ENCODE data around the gene MISP3. TPM values are rescaled to one million over a fixed set of nuclear protein-coding genes. Genes with fewer than 3 reads are reported as not detected.

MISP3 gene
- total RNA-seq, 5 donors from 2014 or later (not counting 1 experiment from before 2014, with no cell fraction given) = 0.28 to 2.0 (median 1.1) TPM

- H3K4me3 ChIP-seq (ENCODE audit: control insufficient read depth in 1 of 2, extremely low read depth in 1 of 2, low read length in 1 of 2) = peak overlapping the region; percentile 87 to 90
- 41% methylated on average over 9 of the region's 15 CpGs for WGBS (ENCODE audit: insufficient coverage)
These were observed 19.4 kb downstream of the MISP3 start for GRCh38 chr19:14091813-14092462.

GRCh38 chr19:14093117-14093823, 20.7 kb downstream of the MISP3 start:
- Mint-ChIP-seq H3K27ac (peak overlapping the region; percentile 66 to 68), H3K4me3 (peak overlapping the region; percentile 16 to 57 (median 47)), H3K4me1 (peaks cover 15 to 22% (median 17%) of the 10 kb centered on the region in 3 donors), H3K9me3 (peaks cover 0 to 7% (median 0%) of the 10 kb centered on the region in 3 donors), H3K27me3 (peaks cover 0 to 2% of the 10 kb centered on the region in 2 donors), H3K36me3 (peaks cover 17% of the 10 kb centered on the region)
- DNase-seq (no peak), ATAC-seq (replicated peaks in 1 of 4) (no peak)
- H3K36me3 ChIP-seq (ENCODE audit: control insufficient read depth in 2 of 2, extremely low read depth in 1 of 2, insufficient read depth in 1 of 2, low read length in 1 of 2) = peaks cover 8 to 23% of the 10 kb centered on the region in 2 donors
- no peaks in the 10 kb centered on the region for H3K9me3 ChIP-seq
- H3K4me1 ChIP-seq (ENCODE audit: control insufficient read depth in 1 of 2, extremely low read depth in 1 of 2, insufficient read depth in 2 of 2, low read length in 2 of 2) = peaks cover 0 to 23% of the 10 kb centered on the region in 2 experiments
- H3K27me3 ChIP-seq (replicated peaks in 1 of 2; ENCODE audit: control insufficient read depth in 2 of 2, extremely low read depth in 1 of 2, insufficient read depth in 2 of 2, low read length in 1 of 2) = no peaks in the 10 kb centered on the region
- POLR2A ChIA-PET = no interaction called here
- H3K4me3 ChIP-seq (ENCODE audit: control insufficient read depth in 1 of 2, extremely low read depth in 1 of 2, low read length in 1 of 2) = no peak overlapping the region
- no peak overlapping the region for H3K27ac ChIP-seq (ENCODE audit: low read length)
- 97% methylated on average over 4 of the region's 9 CpGs for WGBS (ENCODE audit: insufficient coverage)
- CTCF ChIA-PET = no interaction called here

More at GRCh38 chr19:14091813-14092462, 19.4 kb downstream of the MISP3 start:
- no peaks in the 10 kb centered on the region for H3K27me3 ChIP-seq (replicated peaks in 1 of 2; ENCODE audit: control insufficient read depth in 2 of 2, extremely low read depth in 1 of 2, insufficient read depth in 2 of 2, low read length in 1 of 2)
- Mint-ChIP-seq H3K4me1 (peaks cover 15 to 24% (median 17%) of the 10 kb centered on the region in 3 donors), H3K27ac (peak overlapping the region; percentile 100), H3K27me3 (peaks cover 0 to 2% of the 10 kb centered on the region in 2 donors), H3K36me3 (peaks cover 14% of the 10 kb centered on the region), H3K9me3 (peaks cover 0 to 7% (median 0%) of the 10 kb centered on the region in 3 donors), H3K4me3 (peak overlapping the region; percentile 89 to 100 (median 99))
- ChIA-PET CTCF (interaction anchor here (0.5 to 1.5 kb wide), 2 partner anchors 18 to 44 kb away, joined by 3 read pairs; partner anchors contain the start of gene ASF1B (in 1 of the 2)), POLR2A (no interaction called here)
- ATAC-seq (replicated peaks in 1 of 4) (peak in 3 of 4 experiments; percentile 3 to 23 (median 8)), DNase-seq (peak in 25 of 35 experiments; percentile 18 to 69 (median 48))
- peak overlapping the region; percentile 62 for H3K27ac ChIP-seq (ENCODE audit: low read length)
- H3K9me3 ChIP-seq = no peaks in the 10 kb centered on the region
- H3K36me3 ChIP-seq (ENCODE audit: control insufficient read depth in 2 of 2, extremely low read depth in 1 of 2, insufficient read depth in 1 of 2, low read length in 1 of 2) = peaks cover 7 to 13% of the 10 kb centered on the region in 2 donors
- H3K4me1 ChIP-seq (ENCODE audit: control insufficient read depth in 1 of 2, extremely low read depth in 1 of 2, insufficient read depth in 2 of 2, low read length in 2 of 2) = peaks cover 0 to 23% of the 10 kb centered on the region in 2 experiments

- Mint-ChIP-seq H3K27me3 (peaks cover 0 to 2% of the 10 kb centered on the region in 2 donors), H3K36me3 (peaks cover 11% of the 10 kb centered on the region), H3K27ac (peak overlapping the region; percentile 5 to 57), H3K4me1 (peaks cover 11 to 16% (median 11%) of the 10 kb centered on the region in 3 donors), H3K9me3 (peaks cover 0 to 7% (median 0%) of the 10 kb centered on the region in 3 donors), H3K4me3 (no peak overlapping the region)
- ChIA-PET POLR2A (no interaction called here), CTCF (no interaction called here)
- H3K9me3 ChIP-seq = no peaks in the 10 kb centered on the region
- H3K4me1 ChIP-seq (ENCODE audit: control insufficient read depth in 1 of 2, extremely low read depth in 1 of 2, insufficient read depth in 2 of 2, low read length in 2 of 2) = peaks cover 0 to 13% of the 10 kb centered on the region in 2 experiments
- H3K4me3 ChIP-seq (ENCODE audit: control insufficient read depth in 1 of 2, extremely low read depth in 1 of 2, low read length in 1 of 2) = no peak overlapping the region
- H3K27me3 ChIP-seq (replicated peaks in 1 of 2; ENCODE audit: control insufficient read depth in 2 of 2, extremely low read depth in 1 of 2, insufficient read depth in 2 of 2, low read length in 1 of 2) = no peaks in the 10 kb centered on the region
- no peak overlapping the region for H3K27ac ChIP-seq (ENCODE audit: low read length)
- no peak for ATAC-seq (replicated peaks in 1 of 4)
- H3K36me3 ChIP-seq (ENCODE audit: control insufficient read depth in 2 of 2, extremely low read depth in 1 of 2, insufficient read depth in 1 of 2, low read length in 1 of 2) = peaks cover 5 to 21% of the 10 kb centered on the region in 2 donors
- no peak for DNase-seq
- 74% methylated on average over 5 of the region's 7 CpGs for WGBS (ENCODE audit: insufficient coverage)
These were observed 22.3 kb downstream of the MISP3 start for GRCh38 chr19:14094854-14095253.

- H3K36me3 ChIP-seq (ENCODE audit: control insufficient read depth in 2 of 2, extremely low read depth in 1 of 2, insufficient read depth in 1 of 2, low read length in 1 of 2) = peaks cover 13 to 32% of the 10 kb centered on the region in 2 donors
- 96% methylated on average over 5 of the region's 11 CpGs for WGBS (ENCODE audit: insufficient coverage)
- POLR2A ChIA-PET = interaction anchor here in 1 of 2 donors (0.7 kb wide), 1 partner anchor 65 kb away, joined by 7 read pairs; the partner anchor contains the start of gene IL27RA
- no peaks in the 10 kb centered on the region for H3K27me3 ChIP-seq (replicated peaks in 1 of 2; ENCODE audit: control insufficient read depth in 2 of 2, extremely low read depth in 1 of 2, insufficient read depth in 2 of 2, low read length in 1 of 2)
- H3K27me3 Mint-ChIP-seq = peaks cover 0 to under 1% of the 10 kb centered on the region in 2 donors
- DNase-seq = no peak
- peaks cover 0 to 11% of the 10 kb centered on the region in 2 experiments for H3K4me1 ChIP-seq (ENCODE audit: control insufficient read depth in 1 of 2, extremely low read depth in 1 of 2, insufficient read depth in 2 of 2, low read length in 2 of 2)
- no peaks in the 10 kb centered on the region for H3K9me3 ChIP-seq
- no peak overlapping the region for H3K27ac ChIP-seq (ENCODE audit: low read length)
- H3K36me3 Mint-ChIP-seq = peaks cover 15% of the 10 kb centered on the region
- CTCF ChIA-PET = interaction anchor here in 1 of 2 donors (0.6 kb wide), 1 partner anchor 1291 kb away, joined by 3 read pairs; no protein-coding TSS in a partner anchor
- H3K9me3 Mint-ChIP-seq = peaks cover 0 to 7% (median 0%) of the 10 kb centered on the region in 3 donors
- H3K27ac Mint-ChIP-seq = no peak overlapping the region
- H3K4me3 Mint-ChIP-seq = no peak overlapping the region
- H3K4me3 ChIP-seq (ENCODE audit: control insufficient read depth in 1 of 2, extremely low read depth in 1 of 2, low read length in 1 of 2) = no peak overlapping the region
- H3K4me1 Mint-ChIP-seq = peaks cover 9 to 15% (median 10%) of the 10 kb centered on the region in 3 donors
- ATAC-seq (replicated peaks in 1 of 4) = no peak
These were observed 23.8 kb downstream of the MISP3 start for GRCh38 chr19:14096272-14096992.

GRCh38 chr19:14097532-14098151, 25.1 kb downstream of the MISP3 start:
- H3K27ac ChIP-seq (ENCODE audit: low read length) = no peak overlapping the region
- CTCF ChIA-PET = no interaction called here
- H3K27me3 ChIP-seq (replicated peaks in 1 of 2; ENCODE audit: control insufficient read depth in 2 of 2, extremely low read depth in 1 of 2, insufficient read depth in 2 of 2, low read length in 1 of 2) = no peaks in the 10 kb centered on the region
- POLR2A ChIA-PET = no interaction called here
- peaks cover 0 to 7% (median 0%) of the 10 kb centered on the region in 3 donors for H3K9me3 Mint-ChIP-seq
- peaks cover 15% of the 10 kb centered on the region for H3K36me3 Mint-ChIP-seq
- H3K4me3 Mint-ChIP-seq = no peak overlapping the region
- H3K4me1 Mint-ChIP-seq = peaks cover 0 to 7% (median 2%) of the 10 kb centered on the region in 3 donors
- ATAC-seq (replicated peaks in 1 of 4) = no peak
- no peaks in the 10 kb centered on the region for H3K27me3 Mint-ChIP-seq
- H3K36me3 ChIP-seq (ENCODE audit: control insufficient read depth in 2 of 2, extremely low read depth in 1 of 2, insufficient read depth in 1 of 2, low read length in 1 of 2) = peaks cover 21 to 38% of the 10 kb centered on the region in 2 donors
- DNase-seq = no peak
- H3K4me1 ChIP-seq (ENCODE audit: control insufficient read depth in 1 of 2, extremely low read depth in 1 of 2, insufficient read depth in 2 of 2, low read length in 2 of 2) = no peaks in the 10 kb centered on the region
- H3K27ac Mint-ChIP-seq = no peak overlapping the region
- WGBS (ENCODE audit: insufficient coverage) = 95% methylated on average over 20 of the region's 21 CpGs
- no peaks in the 10 kb centered on the region for H3K9me3 ChIP-seq
- no peak overlapping the region for H3K4me3 ChIP-seq (ENCODE audit: control insufficient read depth in 1 of 2, extremely low read depth in 1 of 2, low read length in 1 of 2)
